Measurements from ENCODE around the gene MACF1. TPM values are rescaled to one million over a fixed set of nuclear protein-coding genes. Genes with fewer than 3 reads are reported as not detected.

Gene MACF1
- total and polyA plus RNA-seq, 2 donors from 2014 or later, result 65.7 to 387 TPM

- no peak overlapping the region for H3K4me3 ChIP-seq (ENCODE audit: low read length in 3 of 3)
- no peak for TF ChIP-seq CTCF (IDR thresholded peaks at IDR 0.05; ENCODE audit: borderline replicate concordance, extremely low read depth, insufficient read depth)
- peaks cover 0 to 7% (median 6%) of the 10 kb centered on the region in 3 donors for H3K4me1 ChIP-seq (ENCODE audit: control insufficient read depth in 2 of 3, insufficient read depth in 2 of 3, low read depth in 1 of 3, low read length in 3 of 3)
- no peak for DNase-seq
- no peaks in the 10 kb centered on the region for H3K9me3 ChIP-seq (ENCODE audit: control insufficient read depth in 2 of 3, insufficient read depth in 1 of 3, low read length in 3 of 3)
- no peak overlapping the region for H3K9ac ChIP-seq (ENCODE audit: low read length in 3 of 3)
- H3K36me3 ChIP-seq (ENCODE audit: control insufficient read depth in 2 of 3, insufficient read depth in 3 of 3, low read length in 3 of 3), result peaks cover 17 to 68% (median 36%) of the 10 kb centered on the region in 3 donors
- H3K27ac ChIP-seq (ENCODE audit: low read depth in 2 of 2, low read length in 2 of 2), result no peak overlapping the region
- no peaks in the 10 kb centered on the region for H3K27me3 ChIP-seq (ENCODE audit: control insufficient read depth, insufficient read depth, low read length)
- no peak for FAIRE-seq
- intact Hi-C loops (cut with DNase I), result no loop called here
These were observed 143.8 kb downstream of the MACF1 start for GRCh38 chr1:39348278-39348677.

GRCh38 chr1:39352881-39353280, 148.4 kb downstream of the MACF1 start:
- H3K4me3 ChIP-seq (ENCODE audit: low read length in 3 of 3), result no peak overlapping the region
- no peaks in the 10 kb centered on the region for H3K9me3 ChIP-seq (ENCODE audit: control insufficient read depth in 2 of 3, insufficient read depth in 1 of 3, low read length in 3 of 3)
- DNase-seq (no peak), FAIRE-seq (no peak)
- intact Hi-C loops (cut with DNase I), result no loop called here
- H3K9ac ChIP-seq (ENCODE audit: low read length in 3 of 3), result no peak overlapping the region
- TF ChIP-seq CTCF (IDR thresholded peaks at IDR 0.05; ENCODE audit: borderline replicate concordance, extremely low read depth, insufficient read depth), result no peak
- H3K4me1 ChIP-seq (ENCODE audit: control insufficient read depth in 2 of 3, insufficient read depth in 2 of 3, low read depth in 1 of 3, low read length in 3 of 3), result no peaks in the 10 kb centered on the region
- no peaks in the 10 kb centered on the region for H3K27me3 ChIP-seq (ENCODE audit: control insufficient read depth, insufficient read depth, low read length)
- no peak overlapping the region for H3K27ac ChIP-seq (ENCODE audit: low read depth in 2 of 2, low read length in 2 of 2)
- peaks cover 23 to 83% (median 52%) of the 10 kb centered on the region in 3 donors for H3K36me3 ChIP-seq (ENCODE audit: control insufficient read depth in 2 of 3, insufficient read depth in 3 of 3, low read length in 3 of 3)

GRCh38 chr1:39354572-39354971, 150.1 kb downstream of the MACF1 start:
- Histone ChIP-seq H3K36me3 (ENCODE audit: control insufficient read depth in 2 of 3, insufficient read depth in 3 of 3, low read length in 3 of 3) (peaks cover 25 to 83% (median 55%) of the 10 kb centered on the region in 3 donors), H3K27ac (ENCODE audit: low read depth in 2 of 2, low read length in 2 of 2) (no peak overlapping the region), H3K9me3 (ENCODE audit: control insufficient read depth in 2 of 3, insufficient read depth in 1 of 3, low read length in 3 of 3) (no peaks in the 10 kb centered on the region), H3K4me1 (ENCODE audit: control insufficient read depth in 2 of 3, insufficient read depth in 2 of 3, low read depth in 1 of 3, low read length in 3 of 3) (no peaks in the 10 kb centered on the region), H3K4me3 (ENCODE audit: low read length in 3 of 3) (no peak overlapping the region), H3K9ac (ENCODE audit: low read length in 3 of 3) (no peak overlapping the region), H3K27me3 (ENCODE audit: control insufficient read depth, insufficient read depth, low read length) (no peaks in the 10 kb centered on the region)
- TF ChIP-seq CTCF (IDR thresholded peaks at IDR 0.05; ENCODE audit: borderline replicate concordance, extremely low read depth, insufficient read depth), result no peak
- intact Hi-C loops (cut with DNase I), result no loop called here
- no peak for DNase-seq
- no peak for FAIRE-seq

- H3K27me3 ChIP-seq (ENCODE audit: control insufficient read depth, insufficient read depth, low read length), result no peaks in the 10 kb centered on the region
- peaks cover 15 to 64% (median 57%) of the 10 kb centered on the region in 3 donors for H3K36me3 ChIP-seq (ENCODE audit: control insufficient read depth in 2 of 3, insufficient read depth in 3 of 3, low read length in 3 of 3)
- H3K9me3 ChIP-seq (ENCODE audit: control insufficient read depth in 2 of 3, insufficient read depth in 1 of 3, low read length in 3 of 3), result no peaks in the 10 kb centered on the region
- no peak for FAIRE-seq
- no peak overlapping the region for H3K4me3 ChIP-seq (ENCODE audit: low read length in 3 of 3)
- no peaks in the 10 kb centered on the region for H3K4me1 ChIP-seq (ENCODE audit: control insufficient read depth in 2 of 3, insufficient read depth in 2 of 3, low read depth in 1 of 3, low read length in 3 of 3)
- no peak for TF ChIP-seq CTCF (IDR thresholded peaks at IDR 0.05; ENCODE audit: borderline replicate concordance, extremely low read depth, insufficient read depth)
- intact Hi-C loops (cut with DNase I), result no loop called here
- no peak overlapping the region for H3K9ac ChIP-seq (ENCODE audit: low read length in 3 of 3)
- DNase-seq, result no peak
- H3K27ac ChIP-seq (ENCODE audit: low read depth in 2 of 2, low read length in 2 of 2), result no peak overlapping the region
These were observed 154.0 kb downstream of the MACF1 start for GRCh38 chr1:39358491-39358890.

All from kidney (tissue), 14 donors.